Vagina (tissue), 2 donors: ENCODE measurements around the gene FRMD3.

ENCODE experiments used
- POLR2A ChIP-seq, 2 donors: fragments of 450-650 bp; IDR thresholded peaks; one replicate each; pipeline ENCODE4 v1.6.1; 2017; ENCODE audit warnings: antibody characterized with exemption in 2 of 2, mild to moderate bottlenecking in 2 of 2, moderate library complexity in 2 of 2
- POLR2AphosphoS5 ChIP-seq, 2 donors: sonication (generic); formaldehyde crosslinking; IDR thresholded peaks; one replicate each; pipeline ENCODE4 v1.9.0; 2017; ENCODE audit warnings: antibody characterized with exemption in 2 of 2, mild to moderate bottlenecking in 2 of 2, low read depth in 1 of 2; ENCODE audit not compliant: insufficient read depth in 1 of 2
- TF ChIP-seq, protein P1 (sequence below), 3 experiments: fragments of 450-650 bp in 2 of 3; fragments of 200-600 bp in 1 of 3; sonication (generic) in 1 of 3; IDR thresholded peaks; one replicate each; pipeline ENCODE4 v1.5.1; 2017 to 2019; ENCODE audit warnings: antibody characterized with exemption in 3 of 3, mild to moderate bottlenecking in 2 of 3, moderate library complexity in 2 of 3

DNA sequence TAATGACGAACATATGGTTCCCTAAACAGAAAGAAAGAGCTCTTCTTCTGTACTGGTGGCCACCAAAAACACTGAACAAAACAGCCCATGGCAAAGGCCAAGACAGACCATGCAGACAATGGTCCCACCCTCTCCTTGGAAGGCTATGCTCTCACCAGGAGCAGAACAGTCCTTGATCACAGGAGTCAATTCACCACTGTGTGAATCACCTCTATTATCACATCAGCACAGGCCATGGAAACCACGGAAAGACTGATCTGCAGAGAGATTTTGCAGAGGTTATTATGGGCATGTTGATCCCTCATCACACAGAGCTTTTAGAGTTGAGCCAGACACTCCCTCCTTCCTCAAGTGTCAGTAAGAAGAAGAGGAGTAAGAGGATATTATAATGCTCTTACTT lies 341.3 kb downstream of the FRMD3 start:
- TF ChIP-seq, protein P1, sequence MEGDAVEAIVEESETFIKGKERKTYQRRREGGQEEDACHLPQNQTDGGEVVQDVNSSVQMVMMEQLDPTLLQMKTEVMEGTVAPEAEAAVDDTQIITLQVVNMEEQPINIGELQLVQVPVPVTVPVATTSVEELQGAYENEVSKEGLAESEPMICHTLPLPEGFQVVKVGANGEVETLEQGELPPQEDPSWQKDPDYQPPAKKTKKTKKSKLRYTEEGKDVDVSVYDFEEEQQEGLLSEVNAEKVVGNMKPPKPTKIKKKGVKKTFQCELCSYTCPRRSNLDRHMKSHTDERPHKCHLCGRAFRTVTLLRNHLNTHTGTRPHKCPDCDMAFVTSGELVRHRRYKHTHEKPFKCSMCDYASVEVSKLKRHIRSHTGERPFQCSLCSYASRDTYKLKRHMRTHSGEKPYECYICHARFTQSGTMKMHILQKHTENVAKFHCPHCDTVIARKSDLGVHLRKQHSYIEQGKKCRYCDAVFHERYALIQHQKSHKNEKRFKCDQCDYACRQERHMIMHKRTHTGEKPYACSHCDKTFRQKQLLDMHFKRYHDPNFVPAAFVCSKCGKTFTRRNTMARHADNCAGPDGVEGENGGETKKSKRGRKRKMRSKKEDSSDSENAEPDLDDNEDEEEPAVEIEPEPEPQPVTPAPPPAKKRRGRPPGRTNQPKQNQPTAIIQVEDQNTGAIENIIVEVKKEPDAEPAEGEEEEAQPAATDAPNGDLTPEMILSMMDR (IDR thresholded peaks at IDR 0.05), result no peak
- TF ChIP-seq POLR2A (IDR thresholded peaks at IDR 0.05), result no peak
- no peak for TF ChIP-seq POLR2AphosphoS5 (IDR thresholded peaks at IDR 0.05; ENCODE audit: insufficient read depth in 1 of 2, low read depth in 1 of 2)
